Memory B cell (primary cell): ENCODE data around the gene SLC38A8.

Source experiments
- ATAC-seq: fragments of 150-1000 bp; cut with Tn5 transposase; 2 replicates; pipeline ENCODE4 v1.10.0; 2021; ENCODE audit warnings: low read depth, mild to moderate bottlenecking, moderate library complexity
- DNase-seq, 2 donors: peaks; one replicate each; pipeline ENCODE4 v3.0.0; 2022; ENCODE audit warnings: low spot score in 2 of 2
- H3K27ac Mint-ChIP-seq: one replicate; pipeline ENCODE4 v1.8.0; 2022; ENCODE audit warnings: mild to moderate bottlenecking, moderate library complexity, mixed read lengths
- H3K27me3 Mint-ChIP-seq: one replicate; pipeline ENCODE4 v1.8.0; 2022; ENCODE audit warnings: mixed read lengths
- H3K36me3 Mint-ChIP-seq: one replicate; pipeline ENCODE4 v1.8.0; 2022; ENCODE audit warnings: mild to moderate bottlenecking, mixed read lengths
- H3K4me1 Mint-ChIP-seq: one replicate; pipeline ENCODE4 v1.8.0; 2022; ENCODE audit warnings: mixed read lengths
- H3K4me3 Mint-ChIP-seq: one replicate; pipeline ENCODE4 v1.8.0; 2022; ENCODE audit warnings: mild to moderate bottlenecking, moderate library complexity, mixed read lengths
- H3K9me3 Mint-ChIP-seq: one replicate; pipeline ENCODE4 v1.8.0; 2022; ENCODE audit warnings: mixed read lengths

The SLC38A8 gene

DNA sequence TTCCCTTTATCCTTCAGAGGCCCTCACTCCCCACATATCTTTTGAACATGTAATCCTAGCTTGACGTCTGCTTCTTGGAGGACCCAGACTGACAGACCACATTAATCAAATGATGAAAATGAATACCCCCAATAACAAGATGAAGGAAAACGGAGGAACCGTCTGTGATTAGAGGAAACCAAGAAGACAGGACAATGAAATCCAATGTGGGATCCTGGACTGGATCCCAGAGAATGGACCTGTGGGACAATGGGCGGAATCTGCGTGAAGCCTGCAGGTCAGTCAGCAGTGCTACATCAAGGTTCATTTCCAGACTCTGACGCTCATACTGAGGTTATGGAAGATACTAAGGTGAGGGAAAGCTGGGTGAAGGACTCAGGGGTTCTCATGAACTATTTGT, 38.2 kb upstream of the SLC38A8 start:
- Mint-ChIP-seq H3K36me3 (peaks cover 39% of the 10 kb centered on the region), H3K27me3 (no peaks in the 10 kb centered on the region), H3K4me1 (peaks cover 5% of the 10 kb centered on the region), H3K9me3 (no peaks in the 10 kb centered on the region), H3K27ac (no peak overlapping the region), H3K4me3 (no peak overlapping the region)
- ATAC-seq (no peak), DNase-seq (no peak)

DNA sequence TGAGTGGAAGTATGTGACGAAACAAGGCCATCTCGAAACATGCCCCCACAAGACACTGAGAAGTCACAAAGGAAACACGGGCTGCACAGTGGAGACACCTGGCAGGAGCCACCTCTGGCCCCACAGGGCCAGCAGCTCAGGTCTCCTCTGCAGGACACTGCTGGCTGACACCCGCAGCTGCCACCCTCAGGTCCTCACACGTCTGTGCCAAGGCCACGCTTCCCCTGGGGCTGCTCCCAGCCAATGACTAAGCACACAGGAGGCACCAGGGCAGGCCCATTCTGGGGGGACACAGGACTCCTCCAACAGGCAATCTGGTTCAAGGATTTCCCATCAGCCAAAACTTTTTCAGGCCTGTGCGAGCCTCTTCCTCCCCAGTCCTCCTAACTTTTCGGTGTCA, 37.8 kb upstream of the SLC38A8 start:
- Mint-ChIP-seq H3K4me1 (peaks cover 3% of the 10 kb centered on the region), H3K9me3 (no peaks in the 10 kb centered on the region), H3K27me3 (no peaks in the 10 kb centered on the region), H3K27ac (no peak overlapping the region), H3K36me3 (peaks cover 41% of the 10 kb centered on the region), H3K4me3 (no peak overlapping the region)
- ATAC-seq (no peak), DNase-seq (no peak)

DNA sequence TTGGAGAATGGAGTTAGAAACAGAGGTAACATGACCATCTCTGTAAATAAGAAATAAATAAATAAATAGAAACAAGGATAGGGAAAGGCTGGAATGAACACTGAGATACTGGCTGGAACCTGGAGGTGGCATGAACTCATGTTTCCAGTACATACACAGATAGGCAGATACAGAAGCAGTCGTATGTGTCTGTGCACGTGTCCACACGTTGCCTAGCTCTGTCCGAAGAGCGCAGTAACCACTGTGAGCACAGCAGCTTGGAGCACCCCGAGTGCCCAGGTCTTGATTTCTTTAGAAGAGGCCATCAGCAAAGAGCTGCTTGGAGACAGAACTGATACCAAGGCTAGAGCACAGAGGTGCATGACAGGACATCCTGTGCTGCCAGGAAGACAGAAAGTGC, 37.1 kb upstream of the SLC38A8 start:
- Mint-ChIP-seq H3K27ac (no peak overlapping the region), H3K27me3 (no peaks in the 10 kb centered on the region), H3K36me3 (peaks cover 43% of the 10 kb centered on the region), H3K4me3 (no peak overlapping the region), H3K4me1 (no peaks in the 10 kb centered on the region), H3K9me3 (no peaks in the 10 kb centered on the region)
- ATAC-seq (no peak), DNase-seq (no peak)

DNA sequence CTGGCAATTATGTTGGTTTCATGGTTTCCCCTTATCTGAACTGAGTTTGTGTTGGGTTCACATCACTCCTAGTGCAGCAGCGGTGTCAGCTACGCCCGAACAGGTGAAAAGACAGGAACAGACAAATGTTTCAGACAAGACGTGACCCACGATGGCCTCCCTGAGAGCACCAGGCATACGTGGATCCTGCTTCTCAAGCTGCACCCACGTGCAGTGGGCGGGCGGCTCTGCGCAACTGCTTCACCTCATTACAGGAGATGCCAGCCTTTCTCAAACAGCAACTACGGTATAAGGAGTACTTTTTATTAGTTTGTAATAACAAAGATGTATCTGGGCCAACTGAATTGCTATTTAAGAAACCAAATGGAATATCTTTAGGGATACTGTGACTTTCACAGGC, 32.8 kb upstream of the SLC38A8 start:
- no peak overlapping the region for H3K4me3 Mint-ChIP-seq
- ATAC-seq (no peak), DNase-seq (no peak)
- no peaks in the 10 kb centered on the region for H3K27me3 Mint-ChIP-seq
- H3K9me3 Mint-ChIP-seq = no peaks in the 10 kb centered on the region
- H3K4me1 Mint-ChIP-seq = no peaks in the 10 kb centered on the region
- H3K27ac Mint-ChIP-seq = no peak overlapping the region
- peaks cover 40% of the 10 kb centered on the region for H3K36me3 Mint-ChIP-seq

DNA sequence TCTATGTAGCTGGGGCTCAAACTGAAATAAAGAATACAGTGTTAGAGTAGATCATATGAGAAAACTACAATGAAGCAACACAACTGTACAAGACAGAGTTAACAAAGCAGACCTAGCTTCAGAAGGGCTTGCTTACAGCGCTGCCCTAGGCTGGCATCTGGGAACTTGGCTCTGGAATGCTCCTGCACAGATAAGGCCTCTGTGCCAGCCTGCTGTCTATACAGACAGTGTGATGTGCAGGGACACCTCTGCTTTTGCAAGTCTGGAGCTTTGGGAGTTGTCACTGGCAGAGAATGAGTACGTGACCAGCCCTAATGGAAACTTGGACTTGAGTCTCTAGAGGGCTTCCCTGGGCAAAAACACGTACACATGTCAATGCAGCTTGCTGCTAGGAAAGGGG, 32.1 kb upstream of the SLC38A8 start:
- ATAC-seq (no peak), DNase-seq (no peak)
- Mint-ChIP-seq H3K36me3 (peaks cover 38% of the 10 kb centered on the region), H3K9me3 (no peaks in the 10 kb centered on the region), H3K27ac (no peak overlapping the region), H3K4me3 (no peak overlapping the region), H3K27me3 (no peaks in the 10 kb centered on the region), H3K4me1 (no peaks in the 10 kb centered on the region)

DNA sequence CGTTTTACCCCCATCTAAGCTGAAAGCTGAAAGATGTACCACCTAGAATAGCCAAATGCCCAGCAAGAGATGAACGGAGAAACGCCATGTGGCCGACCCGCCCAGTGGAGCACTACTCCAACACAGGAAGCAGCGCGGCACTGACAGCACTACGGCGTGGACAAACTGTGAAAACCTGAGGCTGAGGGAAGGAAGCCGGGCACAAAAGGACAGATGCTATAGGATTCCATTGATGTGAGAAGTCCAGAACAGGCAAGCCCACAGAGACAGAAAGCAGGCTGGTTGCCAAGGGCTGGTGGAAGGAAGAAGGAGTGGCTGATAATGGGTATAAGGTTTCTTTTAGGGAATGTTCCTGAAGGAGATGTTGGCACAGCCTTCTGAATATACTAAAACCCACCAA, 29.4 kb upstream of the SLC38A8 start:
- Mint-ChIP-seq H3K9me3 (no peaks in the 10 kb centered on the region), H3K4me3 (no peak overlapping the region), H3K36me3 (peaks cover 35% of the 10 kb centered on the region), H3K27ac (no peak overlapping the region), H3K4me1 (peaks cover 2% of the 10 kb centered on the region), H3K27me3 (no peaks in the 10 kb centered on the region)
- DNase-seq = no peak
- no peak for ATAC-seq

DNA sequence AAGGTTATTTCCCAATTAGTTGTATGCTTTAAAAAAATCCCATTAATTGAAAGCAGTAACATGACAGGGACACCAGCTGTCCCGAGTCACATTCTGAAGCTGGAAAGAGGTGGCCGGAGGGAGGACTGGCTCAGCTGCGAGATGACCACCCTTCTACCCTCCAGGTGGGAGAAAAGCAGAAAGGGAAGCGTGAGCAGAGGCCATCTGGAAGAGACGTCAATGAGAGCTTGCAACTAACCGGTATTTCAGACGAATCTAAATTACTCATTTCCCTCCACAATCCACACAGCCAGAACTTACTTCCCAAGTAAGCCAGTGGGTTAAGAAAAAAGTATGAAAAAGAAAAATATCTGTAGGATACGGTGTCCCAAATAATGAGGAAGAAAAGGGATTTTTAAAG, 28.5 kb upstream of the SLC38A8 start:
- ATAC-seq (no peak), DNase-seq (no peak)
- Mint-ChIP-seq H3K4me1 (peaks cover 2% of the 10 kb centered on the region), H3K27ac (no peak overlapping the region), H3K36me3 (peaks cover 33% of the 10 kb centered on the region), H3K27me3 (no peaks in the 10 kb centered on the region), H3K9me3 (no peaks in the 10 kb centered on the region), H3K4me3 (no peak overlapping the region)

DNA sequence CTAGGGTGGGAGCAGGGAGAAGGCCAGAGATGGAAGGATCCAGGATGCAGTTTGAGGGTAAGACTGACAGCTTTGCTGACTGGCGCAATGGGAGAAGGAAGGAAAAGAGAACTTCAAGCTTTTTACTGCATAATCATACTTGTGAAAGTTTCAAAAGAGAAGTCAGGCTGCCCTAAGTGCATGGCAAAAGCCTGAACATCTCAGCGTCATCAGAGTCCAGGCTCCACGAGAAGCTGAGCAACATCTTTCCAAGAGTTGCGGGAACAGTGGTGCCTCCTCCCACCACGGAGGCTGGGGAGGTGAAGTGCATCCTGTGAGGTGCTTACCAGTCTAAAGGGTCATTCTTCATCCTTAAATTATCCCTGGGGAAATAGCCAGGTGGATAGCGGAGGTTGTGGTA, 26.9 kb upstream of the SLC38A8 start:
- H3K4me3 Mint-ChIP-seq = no peak overlapping the region
- no peaks in the 10 kb centered on the region for H3K27me3 Mint-ChIP-seq
- peaks cover 2% of the 10 kb centered on the region for H3K4me1 Mint-ChIP-seq
- DNase-seq (no peak), ATAC-seq (no peak)
- H3K9me3 Mint-ChIP-seq = no peaks in the 10 kb centered on the region
- H3K27ac Mint-ChIP-seq = no peak overlapping the region
- H3K36me3 Mint-ChIP-seq = peaks cover 27% of the 10 kb centered on the region

DNA sequence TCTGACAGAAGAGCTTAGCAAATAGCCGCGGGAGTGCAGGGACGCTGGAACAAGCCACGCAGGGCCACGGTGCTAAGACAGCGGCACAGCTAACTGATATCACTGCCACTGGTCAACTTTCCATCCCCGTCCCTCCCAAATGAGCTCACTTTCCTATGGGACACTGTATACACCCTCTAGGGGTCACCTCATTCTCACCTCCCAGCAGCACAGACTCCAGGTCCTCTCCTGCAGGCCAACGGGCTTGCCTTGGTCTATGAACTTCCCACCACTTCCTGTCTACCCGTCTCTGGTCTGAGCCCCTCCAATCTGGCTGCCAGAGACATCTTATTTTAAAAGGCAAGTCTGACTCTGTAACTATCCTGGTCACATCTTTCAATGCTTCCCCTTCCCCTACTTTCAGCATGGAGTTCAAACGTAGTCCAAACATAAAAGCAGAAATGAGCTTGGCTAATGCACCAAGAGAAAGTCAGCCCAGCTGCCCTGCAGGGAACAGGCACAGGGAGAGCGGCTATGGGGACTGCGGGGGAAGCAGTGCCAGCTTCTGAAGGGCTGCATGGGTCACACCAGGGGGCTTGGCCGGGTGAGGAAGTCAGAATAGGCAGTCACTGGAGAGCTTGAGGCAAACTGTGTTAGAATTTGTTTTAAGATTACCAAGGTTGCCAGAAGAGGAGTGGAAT, 26.3 kb upstream of the SLC38A8 start:
- no peak overlapping the region for H3K4me3 Mint-ChIP-seq
- H3K27ac Mint-ChIP-seq = no peak overlapping the region
- peaks cover 30% of the 10 kb centered on the region for H3K36me3 Mint-ChIP-seq
- no peaks in the 10 kb centered on the region for H3K9me3 Mint-ChIP-seq
- no peak for DNase-seq
- no peaks in the 10 kb centered on the region for H3K27me3 Mint-ChIP-seq
- peaks cover 2% of the 10 kb centered on the region for H3K4me1 Mint-ChIP-seq
- no peak for ATAC-seq

DNA sequence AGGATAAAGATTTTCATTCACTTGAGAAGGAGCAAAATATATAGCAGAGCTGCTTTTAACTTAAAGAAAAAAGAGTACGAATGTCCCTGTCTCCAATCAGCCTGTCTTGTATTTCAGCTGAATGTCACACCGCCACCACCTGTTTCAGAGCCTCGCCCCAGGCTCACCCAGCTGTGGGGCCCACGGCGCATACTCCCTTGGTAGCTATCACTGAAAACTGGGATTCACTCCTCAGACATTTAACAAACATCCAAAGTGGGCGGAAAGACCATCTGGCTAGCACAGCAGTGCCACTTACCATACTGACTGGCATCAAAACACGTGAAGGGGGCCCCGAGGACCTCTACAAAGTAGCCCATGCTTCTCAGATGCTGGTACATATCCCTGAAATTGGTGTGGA, 25.4 kb upstream of the SLC38A8 start:
- Mint-ChIP-seq H3K4me3 (no peak overlapping the region), H3K4me1 (peaks cover 2% of the 10 kb centered on the region), H3K27me3 (no peaks in the 10 kb centered on the region), H3K27ac (no peak overlapping the region), H3K9me3 (no peaks in the 10 kb centered on the region), H3K36me3 (peaks cover 34% of the 10 kb centered on the region)
- no peak for ATAC-seq
- no peak for DNase-seq

DNA sequence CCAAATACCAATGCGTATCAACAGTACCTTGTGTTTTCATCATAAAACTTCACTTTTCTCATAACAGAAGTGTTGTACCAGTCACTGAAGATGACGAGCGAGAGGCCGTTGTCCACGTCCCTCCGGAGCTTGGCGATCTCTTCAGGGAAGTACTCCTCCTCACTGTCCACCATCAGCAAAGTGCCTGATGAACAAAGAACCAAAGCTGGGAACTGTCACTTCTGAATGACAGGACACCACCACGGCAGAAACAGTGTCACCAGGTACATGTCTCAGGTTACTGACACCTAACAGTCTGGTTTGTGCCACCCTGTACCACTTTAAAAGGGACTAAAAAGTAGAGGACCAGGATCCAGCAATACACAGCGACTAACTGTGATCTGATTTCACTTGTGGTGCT, 25.0 kb upstream of the SLC38A8 start:
- no peak overlapping the region for H3K27ac Mint-ChIP-seq
- H3K4me3 Mint-ChIP-seq = no peak overlapping the region
- H3K9me3 Mint-ChIP-seq = no peaks in the 10 kb centered on the region
- peaks cover 36% of the 10 kb centered on the region for H3K36me3 Mint-ChIP-seq
- no peaks in the 10 kb centered on the region for H3K27me3 Mint-ChIP-seq
- peaks cover 2% of the 10 kb centered on the region for H3K4me1 Mint-ChIP-seq
- no peak for DNase-seq
- ATAC-seq = no peak

DNA sequence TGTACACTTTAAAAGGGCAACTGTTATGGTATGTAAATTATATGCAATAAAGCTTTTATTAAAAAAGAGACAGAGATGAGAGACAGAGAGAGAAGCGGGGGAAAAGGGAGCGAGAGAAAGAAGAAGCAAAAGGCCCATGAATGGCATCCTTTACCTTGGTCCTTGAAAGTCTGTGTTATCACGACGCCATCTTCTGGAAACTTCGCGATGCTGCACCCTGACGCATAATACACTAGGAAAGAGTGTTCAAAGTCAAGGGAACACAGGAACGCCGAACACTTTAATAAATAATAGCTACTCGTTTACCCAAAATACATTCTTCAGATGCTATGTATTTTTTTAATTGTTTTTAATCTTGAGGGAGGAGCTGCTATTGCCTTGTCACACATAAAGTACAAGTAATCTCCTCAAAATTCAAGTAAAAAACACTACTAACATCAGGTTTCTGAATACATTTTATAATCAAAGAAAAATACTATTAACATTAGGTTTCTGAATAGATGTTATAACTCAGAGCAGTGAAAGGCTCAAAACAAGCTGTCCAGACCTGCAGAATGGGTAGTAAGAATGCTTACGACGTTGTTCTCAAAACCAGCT, 23.0 kb upstream of the SLC38A8 start:
- H3K27me3 Mint-ChIP-seq = no peaks in the 10 kb centered on the region
- peaks cover 2% of the 10 kb centered on the region for H3K4me1 Mint-ChIP-seq
- H3K36me3 Mint-ChIP-seq = peaks cover 26% of the 10 kb centered on the region
- H3K4me3 Mint-ChIP-seq = no peak overlapping the region
- ATAC-seq (peak; percentile 46), DNase-seq (no peak)
- no peaks in the 10 kb centered on the region for H3K9me3 Mint-ChIP-seq
- no peak overlapping the region for H3K27ac Mint-ChIP-seq

DNA sequence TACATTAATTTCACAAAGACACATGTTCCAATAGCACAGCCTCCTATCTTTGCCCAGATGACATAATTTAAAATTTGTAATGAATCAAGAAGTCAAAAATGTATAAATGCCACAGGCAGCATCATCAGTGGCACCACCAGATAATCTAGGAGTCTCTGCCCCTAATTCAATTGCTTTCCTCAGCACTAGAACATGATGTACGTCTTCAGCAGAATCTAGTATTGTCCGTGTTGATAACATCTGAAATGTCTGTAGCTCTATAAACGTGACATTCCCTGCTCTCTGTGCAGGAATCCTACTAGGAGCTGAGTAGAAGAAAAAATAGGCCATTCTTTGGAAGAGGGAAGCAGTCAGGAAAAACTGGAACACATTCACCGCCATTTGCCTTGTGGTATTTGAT, 21.4 kb upstream of the SLC38A8 start:
- DNase-seq (no peak), ATAC-seq (no peak)
- H3K27ac Mint-ChIP-seq = no peak overlapping the region
- no peaks in the 10 kb centered on the region for H3K9me3 Mint-ChIP-seq
- no peaks in the 10 kb centered on the region for H3K4me1 Mint-ChIP-seq
- H3K4me3 Mint-ChIP-seq = no peak overlapping the region
- H3K27me3 Mint-ChIP-seq = no peaks in the 10 kb centered on the region
- peaks cover 24% of the 10 kb centered on the region for H3K36me3 Mint-ChIP-seq

DNA sequence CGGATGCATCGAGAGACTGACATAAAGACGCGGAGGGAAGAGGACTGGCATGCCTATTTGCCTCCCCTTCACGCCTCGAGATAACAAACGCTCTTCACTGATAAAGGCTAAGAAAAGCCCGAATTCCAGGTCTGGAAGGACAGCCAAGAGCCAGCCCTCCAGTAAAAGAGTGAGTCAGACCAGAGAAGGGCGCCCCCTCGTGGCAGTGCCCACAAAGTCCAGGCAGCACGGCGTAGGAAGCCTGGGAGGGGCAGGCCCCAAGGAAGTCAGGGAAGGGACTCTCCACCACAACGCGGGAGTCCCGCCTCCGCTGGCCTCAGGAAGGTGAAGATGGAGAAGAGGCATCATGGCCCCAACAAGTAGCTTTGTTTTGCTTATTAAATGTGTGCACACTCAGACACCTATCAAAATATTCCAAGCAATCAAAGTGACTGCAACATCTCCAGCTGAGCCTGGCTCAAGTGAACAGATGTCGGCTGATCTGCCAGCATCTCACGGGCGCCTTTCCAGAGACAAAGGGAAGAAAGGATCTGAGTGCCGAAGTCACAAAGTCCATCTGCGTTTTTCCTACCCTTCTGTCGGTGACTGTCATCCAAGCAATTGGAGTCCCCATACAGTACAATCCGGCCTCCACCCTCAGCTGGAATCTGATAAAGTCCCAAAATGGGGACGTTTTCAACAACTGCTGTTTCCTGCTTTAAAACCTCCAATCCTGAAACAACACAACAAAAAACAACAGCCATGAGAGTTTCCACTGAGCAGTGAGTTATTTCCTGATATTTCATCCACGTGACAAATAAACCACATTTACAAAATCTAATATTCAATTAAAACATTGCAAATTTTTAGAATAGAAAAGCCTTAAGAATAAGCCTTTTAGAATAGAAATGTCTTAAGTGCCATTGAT, 20.4 kb upstream of the SLC38A8 start:
- Mint-ChIP-seq H3K27me3 (no peaks in the 10 kb centered on the region), H3K9me3 (no peaks in the 10 kb centered on the region), H3K4me3 (no peak overlapping the region), H3K27ac (no peak overlapping the region), H3K4me1 (no peaks in the 10 kb centered on the region), H3K36me3 (peaks cover 28% of the 10 kb centered on the region)
- ATAC-seq (peak; percentile 78), DNase-seq (peak; percentile 53 to 56)
